GM12801 (cell line): Measurements from ENCODE around the gene GMFB.

ENCODE experiments used
- CTCF ChIP-seq: IDR thresholded peaks from one replicate; pipeline ENCODE4 v1.5.1; 2011; ENCODE audit warnings: control low read depth; ENCODE audit not compliant: insufficient read length; ENCODE audit errors: extremely low read depth

The GMFB gene

GRCh38 chr14:54529811-54530210 lies 41.0 kb upstream of the GMFB start:
- no peak for TF ChIP-seq CTCF

GRCh38 chr14:54528973-54529372 lies 40.2 kb upstream of the GMFB start:
- TF ChIP-seq CTCF, result no peak

GRCh38 chr14:54524410-54524809 lies 35.6 kb upstream of the GMFB start:
- no peak for TF ChIP-seq CTCF

GRCh38 chr14:54516709-54517108 lies 27.9 kb upstream of the GMFB start:
- no peak for TF ChIP-seq CTCF

- no peak for TF ChIP-seq CTCF
Measured at GRCh38 chr14:54515670-54516069, 26.9 kb upstream of the GMFB start.

GRCh38 chr14:54512393-54512792 lies 23.6 kb upstream of the GMFB start:
- no peak for TF ChIP-seq CTCF

- no peak for TF ChIP-seq CTCF
Measured at GRCh38 chr14:54509546-54510501, 21.0 kb upstream of the GMFB start, which contains the start of gene CGRRF1. Gene CGRRF1, plus strand, starts transcription at chr14:54509906. Its CDS starts 54 bp downstream, at chr14:54509960.
